ENCODE results near the gene CKAP2L.
A peak's percentile ranks its signal among the peaks of the same experiment; 100 is the strongest.

CKAP2L gene

DNA sequence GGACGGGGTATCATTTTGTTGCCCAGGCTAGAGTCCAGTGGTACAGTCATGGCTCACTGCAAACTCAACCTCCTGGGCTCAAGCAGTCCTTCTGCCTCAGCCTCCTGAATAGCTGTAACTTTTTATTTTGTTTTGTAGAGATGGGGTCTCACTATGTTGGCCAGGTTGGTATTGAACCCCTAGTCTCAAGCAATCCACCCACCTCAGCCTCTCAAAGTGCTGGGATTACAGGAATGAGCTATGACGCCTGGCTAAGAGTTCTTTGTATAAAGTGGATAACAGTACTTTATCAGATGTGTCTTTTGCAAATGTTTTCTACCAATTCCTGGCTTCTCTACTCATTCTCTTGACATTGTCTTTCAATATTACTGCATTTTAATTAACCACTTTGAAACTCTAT lies 60.7 kb downstream of the CKAP2L start:
- Mint-ChIP-seq H3K9me3 (no peaks in the 10 kb centered on the region), H3K4me1 (peaks cover 45% of the 10 kb centered on the region), H3K36me3 (ENCODE audit: low read depth) (no peaks in the 10 kb centered on the region), H3K4me3 (no peak overlapping the region), H3K27ac (no peak overlapping the region), H3K27me3 (peaks cover 15% of the 10 kb centered on the region)
- no peak for ATAC-seq
- no peak for DNase-seq

DNA sequence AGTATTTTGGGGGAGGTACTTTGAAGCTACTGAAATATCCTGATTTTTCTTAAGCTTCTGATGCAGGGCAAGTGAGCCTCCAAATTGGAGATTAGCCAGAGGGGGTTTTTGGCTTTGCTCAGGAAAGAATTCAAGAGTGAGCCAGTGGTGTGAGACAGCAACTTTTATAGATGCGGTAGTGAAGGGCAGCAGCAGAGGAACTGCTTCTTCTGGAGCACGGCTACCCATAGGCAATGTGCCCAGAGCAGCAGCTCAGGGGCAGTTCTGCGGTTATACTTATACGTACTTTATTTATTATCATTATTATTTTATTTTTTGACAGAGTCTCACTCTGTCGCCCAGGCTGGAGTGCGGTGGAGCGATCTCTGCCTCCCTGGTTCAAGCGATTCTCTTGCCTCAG lies 63.4 kb downstream of the CKAP2L start:
- no peaks in the 10 kb centered on the region for H3K36me3 Mint-ChIP-seq (ENCODE audit: low read depth)
- no peak overlapping the region for H3K27ac Mint-ChIP-seq
- no peaks in the 10 kb centered on the region for H3K9me3 Mint-ChIP-seq
- ATAC-seq (no peak), DNase-seq (no peak)
- no peak overlapping the region for H3K4me3 Mint-ChIP-seq
- peaks cover 20% of the 10 kb centered on the region for H3K4me1 Mint-ChIP-seq
- H3K27me3 Mint-ChIP-seq = peaks cover 11% of the 10 kb centered on the region

DNA sequence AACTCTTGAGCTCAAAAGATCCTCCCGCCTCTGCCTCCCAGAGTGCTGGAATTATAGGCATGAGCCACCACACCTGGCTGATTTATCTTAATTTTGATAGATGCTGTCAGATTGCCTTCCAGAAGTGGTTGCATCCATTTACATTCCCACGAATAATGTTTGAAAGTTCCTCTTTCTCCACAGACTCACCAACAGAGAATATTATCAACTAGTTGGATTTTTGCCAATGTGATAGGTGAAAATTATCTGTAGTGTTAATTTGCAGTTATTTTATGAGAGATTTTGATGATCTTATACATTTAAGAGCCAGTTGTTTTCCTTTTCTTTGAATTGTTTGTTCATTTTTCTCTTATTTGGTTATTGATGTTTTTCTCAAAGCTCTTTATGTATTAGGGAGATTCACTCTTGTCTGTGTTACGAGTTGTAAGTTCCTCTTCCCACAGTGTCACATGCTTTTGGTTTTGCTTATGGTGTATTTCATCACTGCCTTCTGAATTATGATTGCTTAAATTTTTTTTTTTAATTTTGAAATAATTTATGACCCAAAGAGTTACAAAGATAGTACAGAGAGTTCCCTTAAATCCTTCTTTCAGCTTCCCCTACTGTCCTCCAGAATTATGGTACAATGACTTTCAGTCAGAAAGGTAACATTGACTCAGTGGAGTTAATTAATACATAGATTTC lies 64.3 kb downstream of the CKAP2L start:
- H3K4me3 Mint-ChIP-seq = no peak overlapping the region
- no peaks in the 10 kb centered on the region for H3K9me3 Mint-ChIP-seq
- DNase-seq = no peak
- peak overlapping the region; percentile 23 for H3K27ac Mint-ChIP-seq
- H3K4me1 Mint-ChIP-seq = peaks cover 12% of the 10 kb centered on the region
- no peak for ATAC-seq
- H3K27me3 Mint-ChIP-seq = peaks cover 11% of the 10 kb centered on the region
- no peaks in the 10 kb centered on the region for H3K36me3 Mint-ChIP-seq (ENCODE audit: low read depth)

DNA sequence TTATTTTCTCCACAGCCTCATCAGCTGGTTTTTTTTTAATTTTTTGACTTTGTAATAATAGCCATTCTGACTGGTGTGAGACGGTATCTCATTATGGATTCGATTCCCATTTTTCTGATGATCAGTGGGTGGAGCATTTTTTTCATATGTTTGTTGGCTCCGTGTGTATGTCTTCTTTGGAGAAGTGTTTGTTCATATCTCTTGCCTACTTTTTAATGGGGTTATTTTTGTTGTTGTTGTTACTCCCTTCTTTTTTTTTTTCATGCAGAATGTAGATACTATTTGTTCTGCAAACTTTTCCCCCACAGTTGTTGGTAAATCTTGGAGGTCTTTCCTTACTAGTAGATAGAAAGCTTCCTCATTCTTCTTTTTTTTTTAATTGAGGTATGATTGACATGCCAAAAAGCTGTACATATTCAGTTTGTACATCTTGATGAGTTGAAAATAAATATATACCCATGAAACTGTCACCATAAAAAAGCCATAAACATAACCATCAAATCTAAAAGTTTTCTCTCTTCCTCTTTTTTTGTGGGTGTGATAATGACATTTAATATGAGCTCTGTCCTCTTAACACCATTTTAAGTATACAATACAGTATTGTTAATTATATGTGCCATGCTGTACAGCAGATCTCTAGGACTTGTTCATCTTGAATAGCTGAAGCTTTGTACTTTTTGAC lies 65.4 kb downstream of the CKAP2L start:
- H3K27ac Mint-ChIP-seq = no peak overlapping the region
- H3K9me3 Mint-ChIP-seq = no peaks in the 10 kb centered on the region
- ATAC-seq (no peak), DNase-seq (no peak)
- H3K36me3 Mint-ChIP-seq (ENCODE audit: low read depth) = no peaks in the 10 kb centered on the region
- H3K4me1 Mint-ChIP-seq = peaks cover 12% of the 10 kb centered on the region
- peaks cover 7% of the 10 kb centered on the region for H3K27me3 Mint-ChIP-seq
- H3K4me3 Mint-ChIP-seq = no peak overlapping the region

DNA sequence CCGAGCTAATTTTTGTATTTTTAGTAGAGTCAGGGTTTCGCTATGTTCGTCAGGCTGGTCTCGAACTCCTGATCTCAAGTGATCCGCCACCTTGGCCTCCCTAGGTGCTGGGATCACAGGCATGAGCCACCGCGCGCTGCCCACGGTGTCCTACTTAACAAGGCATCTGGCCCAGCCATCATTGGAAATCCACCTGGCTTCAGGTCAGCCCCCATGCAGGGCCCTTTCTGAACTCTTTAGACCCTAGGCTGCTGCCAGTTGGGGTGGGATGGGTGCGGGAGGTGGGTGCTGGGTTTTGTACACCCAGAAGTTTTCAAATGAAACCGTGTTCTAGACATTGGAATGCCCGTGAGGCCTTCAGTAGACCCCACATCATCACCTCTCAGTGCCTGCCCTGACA lies 70.2 kb downstream of the CKAP2L start:
- H3K27ac Mint-ChIP-seq = no peak overlapping the region
- peaks cover 32% of the 10 kb centered on the region for H3K4me1 Mint-ChIP-seq
- no peaks in the 10 kb centered on the region for H3K9me3 Mint-ChIP-seq
- DNase-seq (no peak), ATAC-seq (no peak)
- H3K4me3 Mint-ChIP-seq = no peak overlapping the region
- peaks cover 3% of the 10 kb centered on the region for H3K27me3 Mint-ChIP-seq
- H3K36me3 Mint-ChIP-seq (ENCODE audit: low read depth) = no peaks in the 10 kb centered on the region

DNA sequence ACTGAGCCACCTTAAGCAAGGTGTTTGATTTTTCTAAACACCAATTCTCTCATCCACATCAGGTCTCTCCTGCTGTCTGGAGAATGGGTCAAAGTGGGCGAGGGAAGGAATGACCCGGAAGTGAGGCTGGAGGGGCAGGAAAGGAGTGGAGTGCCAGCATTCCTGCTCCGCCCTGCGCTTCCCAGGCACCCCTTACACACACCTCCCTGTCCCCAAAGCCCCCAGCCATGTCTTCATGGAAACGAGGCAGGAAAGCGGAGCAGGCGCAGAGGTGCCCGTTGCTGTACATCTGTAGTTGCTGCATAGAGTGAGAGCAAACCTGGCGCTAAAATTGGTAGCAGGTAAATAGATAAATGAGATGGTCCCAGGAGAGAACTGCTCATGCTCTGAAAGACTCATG lies 70.8 kb downstream of the CKAP2L start:
- H3K4me3 Mint-ChIP-seq = no peak overlapping the region
- ATAC-seq (no peak), DNase-seq (no peak)
- H3K4me1 Mint-ChIP-seq = peaks cover 32% of the 10 kb centered on the region
- H3K27me3 Mint-ChIP-seq = no peaks in the 10 kb centered on the region
- no peaks in the 10 kb centered on the region for H3K36me3 Mint-ChIP-seq (ENCODE audit: low read depth)
- H3K27ac Mint-ChIP-seq = no peak overlapping the region
- no peaks in the 10 kb centered on the region for H3K9me3 Mint-ChIP-seq

DNA sequence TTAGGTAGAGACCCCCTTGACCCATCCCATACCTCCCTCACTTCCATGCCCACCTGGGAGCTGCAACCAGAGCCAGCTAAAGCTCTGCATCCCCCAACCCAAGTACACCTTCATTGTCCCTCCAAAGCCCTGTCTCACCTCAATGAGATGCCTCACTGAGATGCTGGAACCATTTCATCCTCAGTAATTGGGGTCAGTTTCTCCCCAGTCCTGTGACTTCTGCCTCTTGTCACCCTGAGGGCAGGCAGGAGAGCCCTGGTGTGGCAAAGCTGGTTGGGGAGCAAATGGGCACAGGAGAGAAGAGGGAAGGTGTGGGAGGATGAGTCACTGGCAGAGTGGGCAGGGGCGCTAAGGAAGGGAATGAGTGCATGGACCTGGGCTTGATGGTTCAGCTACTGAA lies 71.5 kb downstream of the CKAP2L start:
- Mint-ChIP-seq H3K9me3 (no peaks in the 10 kb centered on the region), H3K4me3 (peak overlapping the region; percentile 24), H3K36me3 (ENCODE audit: low read depth) (no peaks in the 10 kb centered on the region), H3K27ac (peak overlapping the region; percentile 77), H3K4me1 (peaks cover 34% of the 10 kb centered on the region), H3K27me3 (no peaks in the 10 kb centered on the region)
- ATAC-seq = peak; percentile 46
- peak; percentile 53 for DNase-seq

DNA sequence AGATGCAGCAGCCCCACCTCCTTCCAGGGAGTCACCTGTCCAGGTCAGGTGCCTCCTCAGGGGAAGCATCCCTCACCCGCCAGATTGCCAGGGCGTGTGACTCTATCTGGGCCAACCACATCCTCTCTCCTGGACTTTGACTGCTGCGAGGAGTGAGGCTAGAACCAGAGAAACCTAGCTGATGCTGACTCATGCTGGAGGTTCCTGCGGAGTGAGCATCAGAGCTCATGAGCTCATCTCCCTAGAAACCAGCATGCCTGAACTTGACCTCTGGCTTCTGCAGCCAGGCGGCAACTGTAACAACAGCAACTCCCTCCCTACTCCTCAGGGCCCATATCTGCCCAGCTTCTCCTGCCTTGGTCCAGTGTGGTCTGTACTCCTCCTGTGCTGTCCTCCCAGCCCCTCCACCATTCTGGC lies 71.9 kb downstream of the CKAP2L start:
- Mint-ChIP-seq H3K27ac (peak overlapping the region; percentile 77), H3K27me3 (no peaks in the 10 kb centered on the region), H3K36me3 (ENCODE audit: low read depth) (no peaks in the 10 kb centered on the region), H3K4me3 (peak overlapping the region; percentile 24), H3K9me3 (no peaks in the 10 kb centered on the region), H3K4me1 (peaks cover 34% of the 10 kb centered on the region)
- peak; percentile 59 for DNase-seq
- peak; percentile 93 for ATAC-seq

DNA sequence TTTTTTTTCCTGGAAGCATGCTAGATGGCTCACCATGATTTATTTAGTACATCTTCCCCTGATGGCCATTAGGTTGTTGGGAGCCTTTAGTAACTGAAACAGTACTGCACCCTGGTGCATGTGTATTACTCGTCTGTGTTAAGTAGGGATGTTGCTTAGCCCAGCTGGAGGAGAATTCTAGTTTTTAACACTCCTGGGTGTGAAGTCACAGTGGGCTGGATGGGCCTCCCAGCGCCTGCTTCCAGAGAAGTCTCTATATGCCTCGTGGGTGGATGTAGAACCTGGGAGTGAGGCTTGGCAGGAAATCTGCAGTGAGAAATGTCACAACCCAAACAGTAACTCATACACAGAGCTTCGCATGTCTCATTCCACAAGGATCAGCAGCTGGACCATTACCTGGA lies 72.5 kb downstream of the CKAP2L start:
- Mint-ChIP-seq H3K9me3 (no peaks in the 10 kb centered on the region), H3K36me3 (ENCODE audit: low read depth) (no peaks in the 10 kb centered on the region), H3K27ac (peak overlapping the region; percentile 77), H3K27me3 (no peaks in the 10 kb centered on the region), H3K4me3 (no peak overlapping the region), H3K4me1 (peaks cover 34% of the 10 kb centered on the region)
- DNase-seq (no peak), ATAC-seq (no peak)

DNA sequence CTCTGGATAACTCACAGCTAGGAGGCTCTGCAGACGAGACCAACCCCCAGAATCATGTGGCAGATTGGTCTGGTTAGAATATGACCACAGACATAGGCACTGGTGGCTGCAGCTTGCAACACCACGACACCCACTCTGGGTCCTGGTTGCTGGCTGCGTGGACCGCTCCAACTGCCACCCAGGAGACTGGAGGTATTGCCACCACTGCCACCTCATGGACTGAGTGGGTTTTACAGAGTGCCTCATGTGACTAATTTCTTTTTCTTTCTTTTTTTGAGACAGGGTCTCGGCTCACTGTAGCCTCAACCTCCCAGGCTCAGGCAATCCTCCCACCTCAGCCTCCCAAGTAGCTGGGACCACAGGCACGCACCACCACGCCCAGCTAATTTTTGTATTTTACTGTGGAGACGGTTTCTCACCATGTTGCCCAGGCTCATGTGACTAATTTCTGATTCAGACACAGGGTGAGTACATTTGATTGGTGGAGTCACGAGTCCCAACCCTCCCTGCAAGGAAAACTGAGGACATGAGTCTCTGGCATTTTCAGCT lies 73.5 kb downstream of the CKAP2L start:
- DNase-seq (peak; percentile 66), ATAC-seq (peak; percentile 40)
- Mint-ChIP-seq H3K27ac (no peak overlapping the region), H3K4me3 (no peak overlapping the region), H3K36me3 (ENCODE audit: low read depth) (no peaks in the 10 kb centered on the region), H3K27me3 (no peaks in the 10 kb centered on the region), H3K9me3 (no peaks in the 10 kb centered on the region), H3K4me1 (peaks cover 34% of the 10 kb centered on the region)

DNA sequence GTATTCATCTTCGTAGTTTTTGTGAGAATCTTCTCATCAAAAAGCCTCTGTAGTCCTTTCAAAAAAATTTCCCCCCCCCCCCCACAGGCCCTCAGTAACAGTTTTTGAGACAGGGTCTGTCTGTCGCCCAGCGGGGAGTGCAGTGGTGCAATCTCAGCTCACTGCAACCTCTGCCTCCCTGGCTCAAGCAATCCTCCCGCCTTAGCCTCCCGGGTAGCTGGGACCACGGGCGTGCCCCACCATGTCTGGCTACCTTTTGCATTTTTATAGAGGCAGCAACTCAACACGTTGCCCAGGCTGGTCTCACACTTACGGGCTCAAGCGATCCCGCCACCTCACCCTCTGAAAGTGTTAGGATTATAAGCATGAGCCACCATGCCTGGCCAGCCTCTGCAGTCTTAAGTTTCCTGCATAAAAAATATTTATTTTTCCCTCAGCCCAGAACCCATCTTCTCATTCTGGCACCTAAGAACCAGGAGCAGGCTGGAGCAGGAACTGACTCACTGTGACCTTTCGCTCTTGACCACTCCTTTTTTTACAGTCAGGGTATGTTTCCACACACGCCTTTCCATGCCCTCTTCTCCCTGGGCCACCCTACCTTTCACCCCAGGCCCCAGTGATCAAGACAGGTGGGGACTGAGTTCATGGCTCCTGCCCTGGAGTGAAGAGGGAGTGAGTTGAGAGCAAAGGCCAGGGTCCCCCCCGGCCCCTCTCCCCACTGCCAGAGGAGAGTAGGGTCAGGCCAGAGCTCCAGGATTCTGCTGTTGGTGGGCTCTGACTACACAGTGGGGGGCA lies 76.1 kb downstream of the CKAP2L start:
- peaks cover 29% of the 10 kb centered on the region for H3K4me1 Mint-ChIP-seq
- H3K27me3 Mint-ChIP-seq = no peaks in the 10 kb centered on the region
- DNase-seq (no peak), ATAC-seq (no peak)
- H3K27ac Mint-ChIP-seq = no peak overlapping the region
- H3K4me3 Mint-ChIP-seq = no peak overlapping the region
- H3K36me3 Mint-ChIP-seq (ENCODE audit: low read depth) = no peaks in the 10 kb centered on the region
- H3K9me3 Mint-ChIP-seq = no peaks in the 10 kb centered on the region

DNA sequence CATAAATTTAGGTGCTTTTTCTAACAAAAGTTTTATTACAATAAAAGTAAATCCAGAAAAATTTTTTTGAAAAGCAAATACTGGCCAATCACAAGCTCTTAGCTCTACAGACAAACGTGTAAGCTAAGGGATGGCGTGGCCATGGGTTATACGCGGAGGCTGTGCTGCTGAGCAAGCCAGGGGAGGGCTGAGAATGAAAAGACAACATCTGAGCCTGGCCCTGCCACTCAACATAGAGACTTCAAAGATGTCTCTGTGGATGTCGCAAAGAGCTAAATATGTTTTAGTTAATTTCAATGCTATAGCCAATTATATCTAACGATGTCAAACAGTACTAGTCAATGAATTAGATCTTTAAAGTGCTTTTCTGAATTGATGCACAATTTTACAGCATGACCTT lies 76.9 kb downstream of the CKAP2L start:
- H3K27me3 Mint-ChIP-seq = no peaks in the 10 kb centered on the region
- H3K36me3 Mint-ChIP-seq (ENCODE audit: low read depth) = no peaks in the 10 kb centered on the region
- DNase-seq (no peak), ATAC-seq (no peak)
- H3K9me3 Mint-ChIP-seq = no peaks in the 10 kb centered on the region
- H3K4me3 Mint-ChIP-seq = no peak overlapping the region
- no peak overlapping the region for H3K27ac Mint-ChIP-seq
- peaks cover 21% of the 10 kb centered on the region for H3K4me1 Mint-ChIP-seq
